ENCODE measurements around the gene SRP68. TPM values are rescaled to one million over a fixed set of nuclear protein-coding genes. Genes with fewer than 3 reads are reported as not detected.
A peak's percentile ranks its signal among the peaks of the same experiment; 100 is the strongest.

SRP68 gene
- total and polyA plus RNA-seq, 9 of the 15 experiments (the other 6 are each of a cell fraction or from before 2014, with no cell fraction given), result 29.4 to 92.6 (median 36.2) TPM

DNA sequence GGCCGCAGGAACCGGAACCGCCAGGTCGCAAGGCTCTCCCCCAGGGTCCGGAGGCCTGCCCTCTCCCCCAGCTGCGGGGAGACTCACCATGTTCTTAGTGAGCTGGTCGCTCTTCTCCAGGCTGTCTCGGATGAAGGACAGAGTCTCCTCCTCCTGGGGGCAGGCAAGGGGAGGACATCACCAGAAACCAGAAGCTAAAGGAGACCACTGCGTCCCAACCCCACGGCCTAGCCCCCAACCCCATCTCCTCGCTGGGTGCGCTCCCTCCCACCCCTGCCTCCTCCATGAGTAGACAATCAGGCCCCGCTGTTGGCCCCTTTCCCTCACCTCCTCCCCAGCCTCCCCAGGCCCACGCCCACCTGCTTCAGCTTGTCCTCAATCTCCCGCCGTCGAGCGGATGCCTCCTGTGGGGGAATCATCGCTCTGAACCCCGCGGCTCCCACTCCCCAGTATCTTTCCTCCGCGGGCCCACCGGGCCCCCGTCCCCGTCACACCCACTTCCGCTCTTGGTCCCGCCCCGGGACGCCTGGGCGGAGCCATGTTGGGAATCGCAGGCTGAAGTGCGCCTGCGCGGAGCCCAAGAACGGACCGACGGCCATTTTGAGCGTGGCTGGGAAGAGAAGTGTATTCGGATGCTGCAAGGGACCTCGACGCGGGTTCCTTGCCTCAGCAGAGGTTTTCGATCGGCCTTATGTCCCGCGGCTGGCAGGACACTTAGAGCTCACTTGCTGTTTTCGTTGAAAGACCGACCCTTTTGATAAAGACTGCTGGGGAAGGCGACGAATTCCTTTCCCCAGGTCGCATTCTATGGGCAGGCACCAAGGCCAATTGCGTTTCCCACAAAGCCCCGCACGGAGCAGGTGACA lies 31.2 kb upstream of the SRP68 start, which contains the start of gene EXOC7 (continued):
- TF ChIP-seq KLF1 (tag; IDR thresholded peaks at IDR 0.05) (no peak), BMI1 (IDR thresholded peaks at IDR 0.05; ENCODE audit: low read length) (no peak), NR2F6 (CRISPR knock-in tag; IDR thresholded peaks at IDR 0.05) (no peak), RAD21 (CRISPR knock-in tag; conservative IDR thresholded peaks at IDR 0.05 in 1 of 2, IDR thresholded peaks at IDR 0.05 in 1 of 2) (no peak), POLR2H (tag; IDR thresholded peaks at IDR 0.05; ENCODE audit: low read depth) (no peak; the same call in 1 of the 2 replicates), TAF15 (IDR thresholded peaks at IDR 0.05; ENCODE audit: low read depth, low read length) (no peak), XRCC3 (IDR thresholded peaks at IDR 0.05) (no peak), ZNF3 (CRISPR knock-in tag; IDR thresholded peaks at IDR 0.05) (no peak), CHCHD3 (CRISPR knock-in tag; IDR thresholded peaks at IDR 0.05) (no peak), POLR3A (IDR thresholded peaks at IDR 0.05; ENCODE audit: borderline replicate concordance, extremely low read depth, insufficient read depth, insufficient read length) (no peak), TEAD4 (IDR thresholded peaks at IDR 0.05; ENCODE audit: low read length) (peak; percentile 69), TEAD4 (CRISPR knock-in tag; IDR thresholded peaks at IDR 0.05; ENCODE audit: borderline replicate concordance) (no peak), MYBL2 (IDR thresholded peaks at IDR 0.05; ENCODE audit: low read depth) (no peak), MYBL2 (CRISPR knock-in tag; IDR thresholded peaks at IDR 0.05; ENCODE audit: borderline replicate concordance) (no peak), ZNF384 (IDR thresholded peaks at IDR 0.05; ENCODE audit: low read depth, low read length) (no peak), WHSC1 (IDR thresholded peaks at IDR 0.05; ENCODE audit: low read length) (no peak), ZNF23 (CRISPR knock-in tag; IDR thresholded peaks at IDR 0.05) (no peak)
- TF ChIP-seq, protein P1, sequence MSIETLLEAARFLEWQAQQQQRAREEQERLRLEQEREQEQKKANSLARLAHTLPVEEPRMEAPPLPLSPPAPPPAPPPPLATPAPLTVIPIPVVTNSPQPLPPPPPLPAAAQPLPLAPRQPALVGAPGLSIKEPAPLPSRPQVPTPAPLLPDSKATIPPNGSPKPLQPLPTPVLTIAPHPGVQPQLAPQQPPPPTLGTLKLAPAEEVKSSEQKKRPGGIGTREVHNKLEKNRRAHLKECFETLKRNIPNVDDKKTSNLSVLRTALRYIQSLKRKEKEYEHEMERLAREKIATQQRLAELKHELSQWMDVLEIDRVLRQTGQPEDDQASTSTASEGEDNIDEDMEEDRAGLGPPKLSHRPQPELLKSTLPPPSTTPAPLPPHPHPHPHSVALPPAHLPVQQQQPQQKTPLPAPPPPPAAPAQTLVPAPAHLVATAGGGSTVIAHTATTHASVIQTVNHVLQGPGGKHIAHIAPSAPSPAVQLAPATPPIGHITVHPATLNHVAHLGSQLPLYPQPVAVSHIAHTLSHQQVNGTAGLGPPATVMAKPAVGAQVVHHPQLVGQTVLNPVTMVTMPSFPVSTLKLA (conservative IDR thresholded peaks at IDR 0.05), result peak in 1 of 2 experiments; percentile 79; a peak in 2 of 4 replicates
- TF ChIP-seq, protein P2, sequence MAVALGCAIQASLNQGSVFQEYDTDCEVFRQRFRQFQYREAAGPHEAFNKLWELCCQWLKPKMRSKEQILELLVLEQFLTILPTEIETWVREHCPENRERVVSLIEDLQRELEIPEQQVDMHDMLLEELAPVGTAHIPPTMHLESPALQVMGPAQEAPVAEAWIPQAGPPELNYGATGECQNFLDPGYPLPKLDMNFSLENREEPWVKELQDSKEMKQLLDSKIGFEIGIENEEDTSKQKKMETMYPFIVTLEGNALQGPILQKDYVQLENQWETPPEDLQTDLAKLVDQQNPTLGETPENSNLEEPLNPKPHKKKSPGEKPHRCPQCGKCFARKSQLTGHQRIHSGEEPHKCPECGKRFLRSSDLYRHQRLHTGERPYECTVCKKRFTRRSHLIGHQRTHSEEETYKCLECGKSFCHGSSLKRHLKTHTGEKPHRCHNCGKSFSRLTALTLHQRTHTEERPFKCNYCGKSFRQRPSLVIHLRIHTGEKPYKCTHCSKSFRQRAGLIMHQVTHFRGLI (CRISPR knock-in tag; IDR thresholded peaks at IDR 0.05), result no peak
- TF ChIP-seq, protein P3, sequence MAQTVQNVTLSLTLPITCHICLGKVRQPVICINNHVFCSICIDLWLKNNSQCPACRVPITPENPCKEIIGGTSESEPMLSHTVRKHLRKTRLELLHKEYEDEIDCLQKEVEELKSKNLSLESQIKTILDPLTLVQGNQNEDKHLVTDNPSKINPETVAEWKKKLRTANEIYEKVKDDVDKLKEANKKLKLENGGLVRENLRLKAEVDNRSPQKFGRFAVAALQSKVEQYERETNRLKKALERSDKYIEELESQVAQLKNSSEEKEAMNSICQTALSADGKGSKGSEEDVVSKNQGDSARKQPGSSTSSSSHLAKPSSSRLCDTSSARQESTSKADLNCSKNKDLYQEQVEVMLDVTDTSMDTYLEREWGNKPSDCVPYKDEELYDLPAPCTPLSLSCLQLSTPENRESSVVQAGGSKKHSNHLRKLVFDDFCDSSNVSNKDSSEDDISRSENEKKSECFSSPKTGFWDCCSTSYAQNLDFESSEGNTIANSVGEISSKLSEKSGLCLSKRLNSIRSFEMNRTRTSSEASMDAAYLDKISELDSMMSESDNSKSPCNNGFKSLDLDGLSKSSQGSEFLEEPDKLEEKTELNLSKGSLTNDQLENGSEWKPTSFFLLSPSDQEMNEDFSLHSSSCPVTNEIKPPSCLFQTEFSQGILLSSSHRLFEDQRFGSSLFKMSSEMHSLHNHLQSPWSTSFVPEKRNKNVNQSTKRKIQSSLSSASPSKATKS (CRISPR knock-in tag; IDR thresholded peaks at IDR 0.05), result no peak
